Karpas-422 (cell line): ENCODE data around the gene MAD1L1. TPM values are rescaled to one million over a fixed set of nuclear protein-coding genes. Genes with fewer than 3 reads are reported as not detected.

Experiments
- DNase-seq: peaks from one replicate; pipeline ENCODE4 v3.0.0-alpha.2; 2015
- H2AFZ ChIP-seq: fragments of 200-600 bp; sonication (generic); 2 replicates; pipeline ENCODE4 v1.6.1; 2014; ENCODE audit warnings: antibody characterized with exemption, low read length, mixed read lengths
- H3K27ac ChIP-seq: fragments of 200-600 bp; sonication (generic); 2 replicates; pipeline ENCODE4 v1.5.1; 2014; ENCODE audit warnings: mild to moderate bottlenecking, low read length, moderate library complexity
- H3K27me3 ChIP-seq: fragments of 200-600 bp; sonication (generic); 2 replicates; pipeline ENCODE4 v1.6.1; 2014; ENCODE audit warnings: low read length, mixed read lengths
- H3K36me3 ChIP-seq: fragments of 200-600 bp; sonication (generic); 2 replicates; pipeline ENCODE4 v1.6.1; 2014; ENCODE audit warnings: low read length, mixed read lengths; ENCODE audit not compliant: insufficient read depth
- H3K4me1 ChIP-seq: fragments of 200-600 bp; sonication (generic); 2 replicates; pipeline ENCODE4 v1.6.1; 2014; ENCODE audit warnings: mild to moderate bottlenecking, low read length, mixed read lengths
- H3K4me2 ChIP-seq: fragments of 200-600 bp; sonication (generic); 2 replicates; pipeline ENCODE4 v1.6.1; 2014; ENCODE audit warnings: low read length, low read depth, mild to moderate bottlenecking; ENCODE audit not compliant: poor library complexity, severe bottlenecking
- H3K4me3 ChIP-seq: fragments of 200-600 bp; sonication (generic); 2 replicates; pipeline ENCODE4 v1.5.1; 2014; ENCODE audit warnings: mild to moderate bottlenecking, antibody characterized with exemption, low read length, mixed read lengths
- H3K79me2 ChIP-seq: fragments of 200-600 bp; sonication (generic); 2 replicates; pipeline ENCODE4 v1.6.1; 2014; ENCODE audit warnings: mild to moderate bottlenecking, low read length, mixed read lengths
- H3K9ac ChIP-seq: fragments of 200-600 bp; sonication (generic); 2 replicates; pipeline ENCODE4 v1.6.0; 2014; ENCODE audit warnings: low read length
- H3K9me2 ChIP-seq: fragments of 200-600 bp; sonication (generic), shearing (Covaris generic); replicated peaks from 2 replicates; pipeline ENCODE4 v1.6.0; 2014; ENCODE audit warnings: mild to moderate bottlenecking, low read length, moderate library complexity; ENCODE audit not compliant: insufficient read depth
- H3K9me3 ChIP-seq: fragments of 300-700, 200-600 bp; sonication (generic); 2 replicates; pipeline ENCODE4 v1.6.1; 2014; ENCODE audit warnings: low read length, mixed read lengths
- H4K20me1 ChIP-seq: fragments of 200-600 bp; sonication (generic); 2 replicates; pipeline ENCODE4 v1.6.1; 2014; ENCODE audit warnings: mild to moderate bottlenecking, antibody characterized with exemption, low read length, low read depth; ENCODE audit not compliant: insufficient read depth
- total RNA-seq: library from RNA; depleted of rRNA; stranded (reverse); fragments of >200 nt; shearing (Covaris generic); gene quantifications from 2 replicates; pipeline ENCODE4 v1.2.3, GENCODE V29; 2014; ENCODE audit warnings: low replicate concordance

Gene MAD1L1
- total RNA-seq, 1 experiment from 2014 or later: 38.6 TPM

DNA sequence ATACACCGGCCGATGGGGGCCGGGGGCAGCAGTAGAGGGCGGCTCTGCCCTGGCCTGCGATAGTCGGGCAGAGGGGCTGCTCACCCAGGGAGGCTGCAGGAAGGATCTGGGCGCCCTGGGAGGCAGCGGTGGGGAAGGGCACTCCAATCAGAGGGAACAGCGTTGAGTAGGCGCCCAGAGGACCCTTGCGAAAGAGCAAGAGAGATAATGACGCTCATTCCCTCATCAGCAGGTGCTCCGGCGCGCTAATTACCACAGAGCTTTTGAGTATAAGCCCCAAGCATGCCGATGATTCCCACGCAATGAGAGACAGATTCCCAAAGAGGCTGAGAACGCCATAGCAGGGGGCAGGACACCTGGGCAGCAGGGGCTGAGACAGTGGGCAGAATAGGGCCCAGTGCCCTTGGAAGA lies 215.3 kb downstream of the MAD1L1 start:
- Histone ChIP-seq H3K9me3 (no peaks in the 10 kb centered on the region), H3K4me3 (no peak overlapping the region), H2AFZ (no peak overlapping the region), H3K27me3 (no peaks in the 10 kb centered on the region), H3K36me3 (no peaks in the 10 kb centered on the region), H3K9ac (no peak overlapping the region), H3K9me2 (no peaks in the 10 kb centered on the region), H4K20me1 (no peaks in the 10 kb centered on the region), H3K4me2 (no peak overlapping the region), H3K79me2 (peaks cover 5% of the 10 kb centered on the region; the same call in 1 of the 2 replicates), H3K4me1 (peaks cover 20% of the 10 kb centered on the region), H3K27ac (no peak overlapping the region)
- no peak for DNase-seq

DNA sequence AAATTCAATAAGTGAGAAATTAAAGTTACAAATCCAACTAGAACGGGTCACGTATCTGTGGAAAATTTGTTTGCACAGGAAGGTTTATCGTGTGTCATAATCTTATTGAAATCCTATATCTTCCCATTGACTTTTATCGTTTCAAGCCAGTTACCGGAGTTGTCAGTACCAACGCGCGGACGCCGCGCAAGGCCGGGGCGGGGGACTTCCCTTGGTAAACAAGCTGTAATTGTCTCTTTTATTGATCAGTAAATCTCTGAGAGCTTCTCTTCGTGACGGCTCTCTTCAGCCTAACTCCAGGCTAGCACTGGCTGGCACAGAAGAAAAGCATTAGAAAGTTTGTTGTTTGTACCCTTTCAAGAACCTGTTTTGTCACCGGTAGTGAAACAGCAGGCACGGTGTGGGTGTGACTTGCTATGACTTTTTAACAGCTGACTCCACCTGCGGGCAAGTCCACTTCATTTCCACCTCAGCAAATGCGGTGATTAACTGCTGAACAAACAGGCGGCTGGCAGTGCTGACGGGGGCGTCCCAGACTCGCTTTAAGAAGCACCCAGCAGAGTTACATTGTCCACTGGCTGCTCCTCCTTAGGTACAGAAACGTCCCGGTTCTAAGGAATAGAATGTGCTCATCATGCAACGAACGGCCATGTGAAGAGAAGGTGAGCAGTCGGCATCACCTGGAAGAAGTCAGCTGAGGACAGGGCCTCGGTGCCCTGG lies 215.8 kb downstream of the MAD1L1 start:
- Histone ChIP-seq H3K79me2 (peaks cover 5% of the 10 kb centered on the region; the same call in 1 of the 2 replicates), H3K9me2 (no peaks in the 10 kb centered on the region), H3K4me1 (peaks cover 20% of the 10 kb centered on the region), H3K27ac (no peak overlapping the region), H3K9me3 (no peaks in the 10 kb centered on the region), H3K4me3 (no peak overlapping the region), H3K4me2 (no peak overlapping the region), H4K20me1 (no peaks in the 10 kb centered on the region), H3K27me3 (no peaks in the 10 kb centered on the region), H3K9ac (no peak overlapping the region), H2AFZ (no peak overlapping the region), H3K36me3 (no peaks in the 10 kb centered on the region)
- DNase-seq: no peak

DNA sequence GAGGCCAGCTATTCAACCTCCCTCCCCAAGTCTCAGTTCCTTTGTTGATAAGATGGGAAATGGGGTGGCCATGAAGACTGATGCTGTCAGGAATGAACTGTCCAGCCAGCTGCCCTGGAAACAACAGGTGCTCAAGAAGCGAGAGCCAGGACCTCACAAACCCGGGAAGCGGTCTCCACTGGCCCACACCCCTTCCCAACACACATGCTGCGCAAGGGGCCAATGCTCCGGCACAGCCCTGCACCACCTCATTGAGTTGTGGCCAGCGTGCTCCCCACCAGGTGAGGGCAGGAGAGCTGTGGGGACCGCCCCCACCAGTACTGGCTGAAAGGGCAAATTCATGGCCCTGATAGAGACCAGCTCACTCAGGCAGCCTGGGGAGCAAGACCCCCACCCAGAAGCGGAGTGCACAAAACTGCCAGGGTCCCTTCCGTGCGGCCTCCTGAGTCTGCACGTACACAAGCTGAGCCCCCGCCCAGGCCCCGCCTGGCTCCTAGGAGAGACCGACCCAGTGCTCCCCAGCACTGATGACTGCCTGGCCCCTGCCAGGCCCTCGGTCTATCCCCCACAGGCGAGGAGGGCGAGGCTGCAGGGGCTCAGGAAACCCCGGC lies 216.6 kb downstream of the MAD1L1 start:
- Histone ChIP-seq H3K4me2 (no peak overlapping the region), H3K27ac (no peak overlapping the region), H3K79me2 (peaks cover 5% of the 10 kb centered on the region; the same call in 1 of the 2 replicates), H3K27me3 (no peaks in the 10 kb centered on the region), H4K20me1 (no peaks in the 10 kb centered on the region), H3K4me3 (no peak overlapping the region), H3K9me3 (no peaks in the 10 kb centered on the region), H3K36me3 (no peaks in the 10 kb centered on the region), H3K9ac (no peak overlapping the region), H3K9me2 (no peaks in the 10 kb centered on the region), H3K4me1 (peaks cover 20% of the 10 kb centered on the region), H2AFZ (no peak overlapping the region)
- DNase-seq: no peak

DNA sequence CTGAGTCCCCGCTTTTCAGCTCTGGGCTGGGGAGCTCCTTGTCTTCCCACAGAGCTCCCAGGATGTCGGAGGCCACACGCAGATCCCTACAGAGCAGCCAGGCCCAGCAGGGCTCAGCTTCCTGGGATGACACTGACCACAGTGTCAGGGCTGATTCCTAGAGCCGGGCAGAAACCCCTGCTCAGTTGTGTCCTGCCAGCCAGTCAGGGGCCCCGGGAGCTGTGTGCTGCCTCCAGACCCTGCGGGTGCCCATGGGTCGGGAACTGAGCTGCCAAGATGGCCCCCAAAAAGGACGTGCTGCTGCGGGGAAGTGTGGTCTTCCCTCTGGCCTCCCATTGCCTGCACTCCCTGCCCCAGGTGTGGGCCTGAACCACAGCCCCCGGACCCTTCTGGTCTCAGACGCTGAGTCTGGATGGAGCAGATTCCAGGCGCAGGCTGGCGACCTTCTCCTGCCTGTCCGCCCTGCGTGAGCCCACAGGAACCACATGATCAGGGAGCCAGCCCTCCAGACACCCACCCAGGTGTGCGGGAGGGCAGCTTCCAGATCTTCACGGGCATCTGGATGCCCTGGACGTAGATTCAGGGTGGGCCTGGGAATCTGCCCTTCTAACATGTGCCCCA lies 217.4 kb downstream of the MAD1L1 start:
- no peak overlapping the region for H2AFZ ChIP-seq
- H3K9me2 ChIP-seq: no peaks in the 10 kb centered on the region
- H3K4me3 ChIP-seq: no peak overlapping the region
- H3K36me3 ChIP-seq: no peaks in the 10 kb centered on the region
- no peak overlapping the region for H3K4me2 ChIP-seq
- no peaks in the 10 kb centered on the region for H4K20me1 ChIP-seq
- H3K27me3 ChIP-seq: no peaks in the 10 kb centered on the region
- H3K9me3 ChIP-seq: no peaks in the 10 kb centered on the region
- no peak for DNase-seq
- H3K79me2 ChIP-seq: peaks cover 2% of the 10 kb centered on the region; the same call in 1 of the 2 replicates
- H3K9ac ChIP-seq: no peak overlapping the region
- H3K4me1 ChIP-seq: peaks cover 18% of the 10 kb centered on the region
- H3K27ac ChIP-seq: no peak overlapping the region

DNA sequence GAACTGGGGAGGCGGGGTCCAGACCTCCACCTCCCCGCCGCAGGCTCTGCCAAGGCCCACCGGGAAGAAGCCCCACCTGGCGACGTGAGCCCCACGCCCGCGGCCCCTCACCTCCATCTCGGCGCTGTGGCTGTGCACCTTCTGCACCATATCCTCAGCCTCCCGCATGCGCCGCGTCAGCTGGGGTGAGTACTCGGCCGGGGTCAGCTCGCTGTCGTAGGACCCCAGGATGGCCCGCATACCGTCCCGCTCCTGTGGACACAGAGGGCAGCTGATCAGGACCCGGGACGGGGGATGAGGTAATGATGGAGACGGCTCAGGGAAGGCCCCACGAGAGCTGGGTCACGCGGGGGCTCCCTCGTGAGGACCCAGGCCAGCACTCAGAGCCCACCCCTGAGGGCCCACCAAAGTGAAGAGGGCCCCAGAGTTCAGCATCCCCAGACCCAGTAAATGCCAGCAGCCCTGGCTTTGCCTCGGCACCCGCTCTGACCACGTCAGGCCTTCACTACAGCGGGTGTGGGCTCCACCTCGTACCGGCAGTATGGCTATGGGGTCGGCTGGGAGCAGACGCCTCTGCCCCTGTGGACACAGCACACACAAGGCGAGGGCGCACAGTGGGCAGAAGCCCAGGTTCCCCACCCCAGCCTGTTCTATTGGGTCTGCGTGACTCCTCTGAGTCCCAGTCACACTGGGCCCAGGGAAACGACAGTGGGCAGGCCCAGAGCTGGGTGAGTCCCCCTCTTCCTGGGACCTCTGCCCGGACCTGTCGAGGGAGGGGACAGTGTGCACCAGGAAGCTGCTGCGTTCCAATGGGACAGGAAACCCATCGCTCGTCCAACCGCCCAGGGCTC lies 218.1 kb downstream of the MAD1L1 start:
- Histone ChIP-seq H3K36me3 (no peaks in the 10 kb centered on the region), H4K20me1 (no peaks in the 10 kb centered on the region), H3K4me1 (peaks cover 11% of the 10 kb centered on the region), H2AFZ (no peak overlapping the region), H3K27me3 (no peaks in the 10 kb centered on the region), H3K27ac (no peak overlapping the region), H3K9me2 (no peaks in the 10 kb centered on the region), H3K79me2 (no peaks in the 10 kb centered on the region), H3K4me3 (no peak overlapping the region), H3K9me3 (no peaks in the 10 kb centered on the region), H3K9ac (no peak overlapping the region), H3K4me2 (no peak overlapping the region)
- no peak for DNase-seq

DNA sequence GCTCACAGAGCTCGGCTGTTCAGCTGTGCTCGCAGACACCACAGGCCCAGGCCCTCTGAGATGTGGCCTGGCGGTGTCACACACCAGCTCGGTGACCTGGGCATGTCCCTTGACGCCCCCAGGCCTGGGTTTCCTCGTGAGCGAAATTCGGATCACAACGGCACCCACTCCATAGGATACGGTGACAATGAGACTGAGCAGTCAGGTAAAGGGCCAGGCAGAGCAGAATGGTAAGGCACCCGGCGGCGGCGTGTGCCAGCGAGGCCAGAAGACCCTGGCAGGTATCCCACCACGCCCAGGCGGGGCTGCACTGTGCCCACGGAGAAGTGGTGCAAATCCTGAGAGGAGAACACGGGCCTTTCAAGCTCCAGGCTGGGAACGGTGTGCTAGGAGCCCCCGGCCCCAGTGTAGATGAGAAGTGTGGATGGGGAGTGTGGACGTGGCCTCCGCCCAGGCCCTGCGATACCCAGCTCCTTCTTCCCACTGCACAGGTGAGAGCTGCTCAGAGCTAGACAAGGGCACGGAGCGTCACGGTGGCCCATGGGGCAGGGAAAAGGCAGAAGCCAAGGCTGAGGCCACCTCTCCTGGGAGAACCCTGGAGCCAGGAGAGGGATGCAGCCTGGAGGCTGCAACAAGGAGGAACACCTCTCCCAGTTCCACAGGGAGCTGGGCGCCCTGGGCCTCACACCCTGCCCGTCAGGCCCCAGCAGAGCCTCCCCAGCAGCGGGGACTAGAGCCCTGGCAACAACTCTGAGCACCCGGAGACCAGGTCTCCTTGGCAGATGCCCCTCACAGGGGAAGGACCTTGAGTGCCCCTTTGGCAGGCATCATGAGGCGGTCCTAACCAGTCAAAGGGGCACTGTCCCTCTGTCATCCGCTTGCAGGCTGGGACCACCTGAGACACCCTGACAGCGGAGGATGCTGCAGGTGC lies 219.1 kb downstream of the MAD1L1 start:
- H3K9ac ChIP-seq: no peak overlapping the region
- no peak overlapping the region for H3K4me2 ChIP-seq
- no peaks in the 10 kb centered on the region for H3K36me3 ChIP-seq
- H3K79me2 ChIP-seq: no peaks in the 10 kb centered on the region
- H3K27me3 ChIP-seq: no peaks in the 10 kb centered on the region
- no peaks in the 10 kb centered on the region for H4K20me1 ChIP-seq
- H2AFZ ChIP-seq: no peak overlapping the region
- H3K4me1 ChIP-seq: peaks cover 1% of the 10 kb centered on the region
- DNase-seq: no peak
- H3K4me3 ChIP-seq: no peak overlapping the region
- H3K9me3 ChIP-seq: no peaks in the 10 kb centered on the region
- no peaks in the 10 kb centered on the region for H3K9me2 ChIP-seq
- no peak overlapping the region for H3K27ac ChIP-seq

DNA sequence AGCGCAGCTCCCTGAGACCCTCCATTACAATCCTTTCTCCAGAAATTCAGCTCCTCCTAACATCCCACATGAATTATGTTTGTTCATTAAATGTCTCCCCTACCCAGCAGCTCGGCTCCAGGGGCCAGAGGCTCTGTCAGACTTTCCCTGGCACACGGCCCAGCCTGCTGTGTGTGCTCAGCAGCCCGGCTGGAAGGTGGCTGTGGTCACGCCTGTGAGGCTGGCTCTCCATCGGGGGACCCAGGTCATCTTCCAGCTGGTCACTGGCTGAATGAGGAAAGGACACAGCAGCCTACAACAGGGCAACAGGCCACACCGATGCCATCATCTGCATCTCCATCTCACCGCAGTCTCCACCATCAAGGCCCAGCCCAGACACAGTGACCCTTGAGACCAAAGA lies 219.8 kb downstream of the MAD1L1 start:
- Histone ChIP-seq H3K27me3 (no peaks in the 10 kb centered on the region), H3K9ac (no peak overlapping the region), H2AFZ (no peak overlapping the region), H3K36me3 (no peaks in the 10 kb centered on the region), H3K27ac (no peak overlapping the region), H3K9me2 (no peaks in the 10 kb centered on the region), H3K4me2 (no peak overlapping the region), H3K9me3 (no peaks in the 10 kb centered on the region), H4K20me1 (no peaks in the 10 kb centered on the region), H3K79me2 (no peaks in the 10 kb centered on the region), H3K4me1 (no peaks in the 10 kb centered on the region), H3K4me3 (no peak overlapping the region)
- no peak for DNase-seq
